Osteoblast (primary cell): Measurements from ENCODE around the gene NLRP14. TPM values are rescaled to one million over a fixed set of nuclear protein-coding genes. Genes with fewer than 3 reads are reported as not detected.

Experiments used
- DNase-seq: peaks from one replicate; pipeline ENCODE4 v3.0.0; 2011; ENCODE audit warnings: low spot score, mixed read lengths; ENCODE audit not compliant: insufficient read length; ENCODE audit errors: missing footprints
- H2AFZ ChIP-seq: 2 replicates; pipeline ENCODE4 v1.6.0; 2011; ENCODE audit warnings: mild to moderate bottlenecking, low read length
- H3K27ac ChIP-seq: 2 replicates; pipeline ENCODE4 v1.5.1; 2011; ENCODE audit warnings: mild to moderate bottlenecking, low read depth, low read length, moderate library complexity
- H3K27me3 ChIP-seq: 2 replicates; pipeline ENCODE4 v1.6.0; 2012; ENCODE audit warnings: mild to moderate bottlenecking, control low read depth, inconsistent platforms, low read length, moderate library complexity; ENCODE audit not compliant: insufficient read depth
- H3K36me3 ChIP-seq: 2 replicates; pipeline ENCODE4 v1.5.1; 2011; ENCODE audit warnings: mild to moderate bottlenecking, low read length, control low read depth, moderate library complexity; ENCODE audit not compliant: insufficient read depth
- H3K4me1 ChIP-seq: 2 replicates; pipeline ENCODE4 v1.5.1; 2011; ENCODE audit warnings: mild to moderate bottlenecking, low read length, control low read depth, moderate library complexity; ENCODE audit not compliant: insufficient read depth
- H3K4me2 ChIP-seq: 2 replicates; pipeline ENCODE4 v1.6.0; 2011; ENCODE audit warnings: mild to moderate bottlenecking, low read length; ENCODE audit not compliant: insufficient read depth
- H3K4me3 ChIP-seq: fragments of 200-600 bp; sonication (generic); 3 replicates; pipeline ENCODE4 v1.5.1; 2012; ENCODE audit warnings: mild to moderate bottlenecking, low read length, inconsistent platforms; ENCODE audit not compliant: insufficient read depth
- H3K79me2 ChIP-seq: 2 replicates; pipeline ENCODE4 v1.6.0; 2012; ENCODE audit warnings: mild to moderate bottlenecking, low read length, control low read depth, inconsistent platforms; ENCODE audit not compliant: insufficient read depth
- H3K9me3 ChIP-seq: 2 replicates; pipeline ENCODE4 v1.5.1; 2011; ENCODE audit warnings: low read depth, low read length, control low read depth
- H4K20me1 ChIP-seq: 2 replicates; pipeline ENCODE4 v1.6.0; 2012; ENCODE audit warnings: mild to moderate bottlenecking, low read length, control low read depth; ENCODE audit not compliant: insufficient read depth
- CTCF ChIP-seq: IDR thresholded peaks from 2 replicates; pipeline ENCODE4 v1.5.1; 2011; ENCODE audit warnings: mild to moderate bottlenecking, low read depth, low read length, moderate library complexity; ENCODE audit errors: extremely low read depth
- total RNA-seq: library from RNA; depleted of rRNA; stranded (reverse); fragments of >200 nt; gene quantifications from 2 replicates; pipeline ENCODE4 v1.2.3, GENCODE V29; 2012

Gene NLRP14
- total RNA-seq, 1 donor, result under 0.01 TPM

DNA sequence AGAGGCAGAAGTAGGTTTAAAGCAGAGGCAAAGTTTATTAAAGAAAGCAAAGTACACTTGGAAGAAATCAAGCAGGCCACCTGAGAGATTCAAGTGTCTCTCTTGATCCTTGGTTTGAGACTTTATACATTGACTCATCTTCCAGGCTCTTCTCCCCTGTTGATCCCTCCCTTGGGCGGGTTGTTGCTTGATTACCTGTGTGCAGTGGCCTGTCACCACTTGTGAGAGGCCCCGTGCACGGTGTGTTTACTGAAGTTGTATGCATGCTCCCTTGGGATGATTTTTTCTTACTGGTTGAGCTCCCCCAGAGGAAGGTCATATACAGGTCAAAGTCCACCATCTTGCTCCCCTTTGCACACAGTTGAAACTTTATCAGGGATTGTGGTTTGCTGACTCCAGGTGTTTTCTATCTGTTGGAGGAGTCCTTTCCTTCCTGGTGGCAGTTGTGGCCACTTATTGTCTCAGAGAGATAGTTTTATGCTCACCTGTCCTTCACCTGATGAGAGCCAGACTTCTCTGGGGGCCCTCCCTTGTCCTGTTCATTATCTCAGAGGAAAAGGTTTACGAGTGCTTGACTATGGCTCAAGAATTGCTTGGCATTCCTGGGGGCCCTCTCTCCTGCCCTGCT, 52.2 kb downstream of the NLRP14 start:
- Histone ChIP-seq H3K4me1 (no peaks in the 10 kb centered on the region), H4K20me1 (no peaks in the 10 kb centered on the region), H3K79me2 (no peaks in the 10 kb centered on the region), H3K4me3 (no peak overlapping the region), H2AFZ (no peak overlapping the region), H3K9me3 (no peaks in the 10 kb centered on the region), H3K27ac (no peak overlapping the region), H3K36me3 (no peaks in the 10 kb centered on the region), H3K27me3 (no peaks in the 10 kb centered on the region), H3K4me2 (no peak overlapping the region)
- TF ChIP-seq CTCF, result no peak
- DNase-seq, result no peak

GRCh38 chr11:7077101-7077500, 56.8 kb downstream of the NLRP14 start:
- H3K27me3 ChIP-seq, result no peaks in the 10 kb centered on the region
- no peaks in the 10 kb centered on the region for H4K20me1 ChIP-seq
- DNase-seq, result no peak
- no peaks in the 10 kb centered on the region for H3K9me3 ChIP-seq
- H3K36me3 ChIP-seq, result no peaks in the 10 kb centered on the region
- no peak overlapping the region for H2AFZ ChIP-seq
- no peak overlapping the region for H3K4me3 ChIP-seq
- H3K79me2 ChIP-seq, result no peaks in the 10 kb centered on the region
- no peaks in the 10 kb centered on the region for H3K4me1 ChIP-seq
- H3K4me2 ChIP-seq, result no peak overlapping the region
- TF ChIP-seq CTCF, result no peak
- no peak overlapping the region for H3K27ac ChIP-seq

GRCh38 chr11:7079545-7080135, 59.4 kb downstream of the NLRP14 start:
- no peak overlapping the region for H3K4me2 ChIP-seq
- TF ChIP-seq CTCF, result no peak
- H3K9me3 ChIP-seq, result no peaks in the 10 kb centered on the region
- no peaks in the 10 kb centered on the region for H3K4me1 ChIP-seq
- no peaks in the 10 kb centered on the region for H4K20me1 ChIP-seq
- H3K27me3 ChIP-seq, result no peaks in the 10 kb centered on the region
- H3K4me3 ChIP-seq, result no peak overlapping the region
- H3K27ac ChIP-seq, result no peak overlapping the region
- DNase-seq, result no peak
- H3K36me3 ChIP-seq, result no peaks in the 10 kb centered on the region
- H2AFZ ChIP-seq, result no peak overlapping the region
- no peaks in the 10 kb centered on the region for H3K79me2 ChIP-seq

DNA sequence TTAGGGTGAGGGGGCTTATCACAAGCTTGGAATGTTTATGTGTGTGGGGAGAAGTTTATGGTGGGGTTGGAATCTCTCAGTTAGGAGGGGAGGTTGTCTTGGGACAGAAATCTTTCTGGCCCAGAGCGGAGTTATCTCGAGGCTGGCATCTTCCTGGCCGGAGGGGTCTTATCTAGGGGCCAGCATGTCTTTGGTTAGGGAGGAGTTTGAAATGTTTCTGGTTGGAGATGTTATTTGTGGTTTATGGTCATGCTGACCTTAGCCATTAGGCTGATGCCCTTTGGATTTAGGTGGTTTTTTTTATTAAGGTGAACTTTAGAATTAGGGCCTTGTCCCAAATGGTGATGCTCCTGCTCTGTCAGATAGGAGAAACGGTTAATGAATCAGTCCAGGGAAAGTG, 60.6 kb downstream of the NLRP14 start:
- no peaks in the 10 kb centered on the region for H3K27me3 ChIP-seq
- TF ChIP-seq CTCF, result no peak
- no peaks in the 10 kb centered on the region for H4K20me1 ChIP-seq
- no peaks in the 10 kb centered on the region for H3K36me3 ChIP-seq
- H3K79me2 ChIP-seq, result no peaks in the 10 kb centered on the region
- no peaks in the 10 kb centered on the region for H3K4me1 ChIP-seq
- DNase-seq, result no peak
- no peak overlapping the region for H2AFZ ChIP-seq
- H3K27ac ChIP-seq, result no peak overlapping the region
- H3K4me2 ChIP-seq, result no peak overlapping the region
- H3K9me3 ChIP-seq, result no peaks in the 10 kb centered on the region
- no peak overlapping the region for H3K4me3 ChIP-seq
